Neutrophil (primary cell): ENCODE results near the gene PRAC1.

Source experiments
- H3K27ac ChIP-seq: fragments of 200-600 bp; sonication (generic); 2 replicates; pipeline ENCODE4 v1.5.1; 2016; ENCODE audit warnings: mild to moderate bottlenecking, moderate library complexity
- H3K27me3 ChIP-seq: fragments of 200-600 bp; sonication (generic); 2 replicates; pipeline ENCODE4 v1.6.0; 2016; ENCODE audit warnings: mild to moderate bottlenecking
- H3K36me3 ChIP-seq: fragments of 200-600 bp; sonication (generic); 2 replicates; pipeline ENCODE4 v1.5.1; 2017
- H3K4me1 ChIP-seq, 2 experiments: fragments of 200-600 bp in 1 of 2; sonication (generic) in 1 of 2; 1 replicate in 1 of 2; 2 replicates in 1 of 2; pipeline versions ENCODE4 v1.5.1 to v1.6.1; 2013 to 2016; ENCODE audit warnings: low read depth in 1 of 2, low read length in 1 of 2, mild to moderate bottlenecking in 1 of 2, moderate library complexity in 1 of 2; ENCODE audit not compliant: control insufficient read depth in 1 of 2, insufficient read depth in 1 of 2
- H3K4me3 ChIP-seq, 2 experiments: fragments of 200-600 bp in 1 of 2; sonication (generic) in 1 of 2; 1 replicate in 1 of 2; 2 replicates in 1 of 2; pipeline ENCODE4 v1.5.1; 2013 to 2016; ENCODE audit warnings: low read depth in 1 of 2, low read length in 1 of 2, mild to moderate bottlenecking in 1 of 2, moderate library complexity in 1 of 2
- H3K9me3 ChIP-seq: fragments of 200-600 bp; sonication (generic); 2 replicates; pipeline ENCODE4 v1.5.1; 2016
- CTCF ChIP-seq: fragments of 200-600 bp; sonication (generic); IDR thresholded peaks from 2 replicates; pipeline ENCODE4 v1.5.1; 2016; ENCODE audit warnings: antibody characterized with exemption

Gene PRAC1

GRCh38 chr17:48726114-48726915 is 4.0 kb upstream of the PRAC1 start:
- no peak overlapping the region for H3K27ac ChIP-seq
- H3K36me3 ChIP-seq, result no peaks in the 10 kb centered on the region
- H3K4me3 ChIP-seq, result no peak overlapping the region
- TF ChIP-seq CTCF, result no peak
- peaks cover 100% of the 10 kb centered on the region for H3K27me3 ChIP-seq
- H3K9me3 ChIP-seq, result no peaks in the 10 kb centered on the region
- peaks cover 0 to 11% of the 10 kb centered on the region in 2 experiments for H3K4me1 ChIP-seq

GRCh38 chr17:48725288-48726064 is 3.2 kb upstream of the PRAC1 start:
- peaks cover 100% of the 10 kb centered on the region for H3K27me3 ChIP-seq
- H3K27ac ChIP-seq, result no peak overlapping the region
- no peaks in the 10 kb centered on the region for H3K9me3 ChIP-seq
- no peak for TF ChIP-seq CTCF
- no peak overlapping the region for H3K4me3 ChIP-seq
- no peaks in the 10 kb centered on the region for H3K36me3 ChIP-seq
- peaks cover 0 to 11% of the 10 kb centered on the region in 2 experiments for H3K4me1 ChIP-seq

- no peak overlapping the region for H3K4me3 ChIP-seq
- H3K4me1 ChIP-seq, result peaks cover 0 to 11% of the 10 kb centered on the region in 2 experiments
- peaks cover 100% of the 10 kb centered on the region for H3K27me3 ChIP-seq
- H3K27ac ChIP-seq, result no peak overlapping the region
- TF ChIP-seq CTCF, result no peak
- no peaks in the 10 kb centered on the region for H3K9me3 ChIP-seq
- no peaks in the 10 kb centered on the region for H3K36me3 ChIP-seq
These were observed 2.6 kb upstream of the PRAC1 start for GRCh38 chr17:48725004-48725287.

- peaks cover 0 to 11% of the 10 kb centered on the region in 2 experiments for H3K4me1 ChIP-seq
- TF ChIP-seq CTCF, result no peak
- no peaks in the 10 kb centered on the region for H3K36me3 ChIP-seq
- H3K27me3 ChIP-seq, result peaks cover 100% of the 10 kb centered on the region
- no peaks in the 10 kb centered on the region for H3K9me3 ChIP-seq
- no peak overlapping the region for H3K4me3 ChIP-seq
- no peak overlapping the region for H3K27ac ChIP-seq
These were observed 2.1 kb upstream of the PRAC1 start for GRCh38 chr17:48724251-48725003.

- H3K36me3 ChIP-seq, result no peaks in the 10 kb centered on the region
- no peak for TF ChIP-seq CTCF
- no peaks in the 10 kb centered on the region for H3K9me3 ChIP-seq
- H3K4me3 ChIP-seq, result no peak overlapping the region
- peaks cover 100% of the 10 kb centered on the region for H3K27me3 ChIP-seq
- H3K27ac ChIP-seq, result no peak overlapping the region
- peaks cover 0 to 11% of the 10 kb centered on the region in 2 experiments for H3K4me1 ChIP-seq
These were observed 1.3 kb upstream of the PRAC1 start for GRCh38 chr17:48723423-48724250.
